HCT116 (cell line): ENCODE measurements around the gene KCNJ8.

ENCODE experiments used
- EGR1 ChIP-seq: IDR thresholded peaks from 2 replicates; pipeline ENCODE4 v1.6.1; 2012; ENCODE audit warnings: low read depth
- EZH2 ChIP-seq: fragments of 200-600 bp; sonication (generic); IDR thresholded peaks from 2 replicates; pipeline ENCODE4 v1.6.1; 2017; ENCODE audit warnings: antibody characterized with exemption, mixed run types
- EZH2phosphoT487 ChIP-seq: fragments of 200-600 bp; IDR thresholded peaks from 2 replicates; pipeline ENCODE4 v1.6.1; 2018; ENCODE audit warnings: antibody characterized with exemption, borderline replicate concordance
- FOSL1 ChIP-seq: IDR thresholded peaks from 2 replicates; pipeline ENCODE4 v1.6.1; 2012; ENCODE audit warnings: low read depth
- POLR2A ChIP-seq: IDR thresholded peaks from 2 replicates; pipeline ENCODE4 v1.7.0; 2011; ENCODE audit warnings: borderline replicate concordance; ENCODE audit not compliant: insufficient read depth, insufficient read length; ENCODE audit errors: extremely low read depth
- POLR2AphosphoS5 ChIP-seq: IDR thresholded peaks from 2 replicates; pipeline ENCODE4 v1.6.1; 2011; ENCODE audit warnings: mild to moderate bottlenecking, low read depth, low read length, moderate library complexity
- RAD21 ChIP-seq: IDR thresholded peaks from 2 replicates; pipeline ENCODE4 v1.6.1; 2012; ENCODE audit warnings: low read depth, mild to moderate bottlenecking
- SIN3A ChIP-seq: IDR thresholded peaks from 2 replicates; pipeline ENCODE4 v1.6.1; 2012; ENCODE audit warnings: low read depth
- YY1 ChIP-seq: IDR thresholded peaks from 2 replicates; pipeline ENCODE4 v1.6.1; 2011; ENCODE audit warnings: low read length, low read depth, moderate library complexity, mild to moderate bottlenecking; ENCODE audit not compliant: insufficient replicate concordance; ENCODE audit errors: extremely low read depth
- ZNF274 ChIP-seq: fragments of 200-500 bp; sonication (Bioruptor generic); IDR thresholded peaks from 2 replicates; pipeline ENCODE4 v1.6.1; 2014; ENCODE audit warnings: mild to moderate bottlenecking, low read depth, low read length, inconsistent platforms
- TF ChIP-seq, protein P1 (sequence below), 3 experiments: fragments of 200-600 bp in 1 of 3; sonication (generic) in 1 of 3; IDR thresholded peaks in 2 of 3; conservative IDR thresholded peaks in 1 of 3; 2 replicates each; pipeline ENCODE4 v1.5.1; 2012 to 2017; ENCODE audit warnings: low read depth in 2 of 3, low read length in 2 of 3, antibody characterized with exemption in 1 of 3, borderline replicate concordance in 1 of 3, control low read depth in 1 of 3, mild to moderate bottlenecking in 1 of 3, mixed read lengths in 1 of 3, mixed run types in 1 of 3, moderate library complexity in 1 of 3; ENCODE audit not compliant: insufficient read depth in 1 of 3
- TF ChIP-seq, protein P2 (sequence below): IDR thresholded peaks from 2 replicates; pipeline ENCODE4 v1.6.1; 2012

DNA sequence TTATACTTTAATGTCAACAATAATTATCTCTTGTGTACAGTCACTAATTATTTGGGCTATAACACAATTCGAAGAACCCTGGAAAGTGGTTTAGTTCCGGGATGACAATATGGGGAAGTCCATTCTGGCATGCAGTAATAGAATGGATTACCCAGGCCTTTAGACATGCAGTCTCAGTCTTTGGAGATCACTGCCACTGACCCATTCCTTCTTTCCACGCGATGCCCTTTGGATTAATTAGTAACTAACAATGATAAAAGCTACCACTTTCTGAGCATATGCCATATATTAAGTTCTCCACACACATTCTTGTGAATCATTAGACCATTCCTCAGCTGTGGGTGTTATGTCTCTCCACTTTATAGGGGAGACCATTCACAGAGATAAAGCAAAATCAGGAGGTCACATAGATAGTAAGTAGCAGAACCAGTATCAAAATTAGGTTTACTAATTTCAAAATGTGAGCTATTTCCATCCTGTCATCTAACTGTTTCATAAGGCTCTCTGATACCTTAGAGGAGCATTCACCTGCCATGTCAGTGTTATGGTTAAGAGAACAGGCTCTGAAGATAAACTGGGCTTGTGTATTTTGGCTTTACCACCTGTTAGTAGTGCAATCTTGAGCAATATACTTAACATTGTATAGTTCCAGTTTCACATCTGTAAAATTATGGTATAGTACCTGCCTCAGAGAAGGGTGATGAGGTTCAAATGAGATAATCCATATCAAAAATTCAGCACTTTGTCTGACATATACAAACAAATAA lies 27.2 kb upstream of the KCNJ8 start:
- TF ChIP-seq EZH2phosphoT487 = no peak
- TF ChIP-seq POLR2A = no peak
- TF ChIP-seq, protein P1, sequence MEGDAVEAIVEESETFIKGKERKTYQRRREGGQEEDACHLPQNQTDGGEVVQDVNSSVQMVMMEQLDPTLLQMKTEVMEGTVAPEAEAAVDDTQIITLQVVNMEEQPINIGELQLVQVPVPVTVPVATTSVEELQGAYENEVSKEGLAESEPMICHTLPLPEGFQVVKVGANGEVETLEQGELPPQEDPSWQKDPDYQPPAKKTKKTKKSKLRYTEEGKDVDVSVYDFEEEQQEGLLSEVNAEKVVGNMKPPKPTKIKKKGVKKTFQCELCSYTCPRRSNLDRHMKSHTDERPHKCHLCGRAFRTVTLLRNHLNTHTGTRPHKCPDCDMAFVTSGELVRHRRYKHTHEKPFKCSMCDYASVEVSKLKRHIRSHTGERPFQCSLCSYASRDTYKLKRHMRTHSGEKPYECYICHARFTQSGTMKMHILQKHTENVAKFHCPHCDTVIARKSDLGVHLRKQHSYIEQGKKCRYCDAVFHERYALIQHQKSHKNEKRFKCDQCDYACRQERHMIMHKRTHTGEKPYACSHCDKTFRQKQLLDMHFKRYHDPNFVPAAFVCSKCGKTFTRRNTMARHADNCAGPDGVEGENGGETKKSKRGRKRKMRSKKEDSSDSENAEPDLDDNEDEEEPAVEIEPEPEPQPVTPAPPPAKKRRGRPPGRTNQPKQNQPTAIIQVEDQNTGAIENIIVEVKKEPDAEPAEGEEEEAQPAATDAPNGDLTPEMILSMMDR (IDR thresholded peaks at IDR 0.05 in 2 of 3, conservative IDR thresholded peaks at IDR 0.05 in 1 of 3; ENCODE audit: borderline replicate concordance in 1 of 3, insufficient read depth in 1 of 3, low read depth in 2 of 3, low read length in 2 of 3) = no peak
- no peak for TF ChIP-seq FOSL1
- TF ChIP-seq RAD21 = no peak
- TF ChIP-seq SIN3A = no peak
- no peak for TF ChIP-seq YY1
- TF ChIP-seq EGR1 = no peak
- TF ChIP-seq, protein P2, sequence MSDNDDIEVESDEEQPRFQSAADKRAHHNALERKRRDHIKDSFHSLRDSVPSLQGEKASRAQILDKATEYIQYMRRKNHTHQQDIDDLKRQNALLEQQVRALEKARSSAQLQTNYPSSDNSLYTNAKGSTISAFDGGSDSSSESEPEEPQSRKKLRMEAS = no peak
- no peak for TF ChIP-seq EZH2
- no peak for TF ChIP-seq ZNF274
- TF ChIP-seq POLR2AphosphoS5 = no peak
